ENCODE data around the gene FBXO28. TPM values are rescaled to one million over a fixed set of nuclear protein-coding genes. Genes with fewer than 3 reads are reported as not detected.

Gene FBXO28
- total RNA-seq, 1 donor from 2014 or later, result 23.9 TPM

DNA sequence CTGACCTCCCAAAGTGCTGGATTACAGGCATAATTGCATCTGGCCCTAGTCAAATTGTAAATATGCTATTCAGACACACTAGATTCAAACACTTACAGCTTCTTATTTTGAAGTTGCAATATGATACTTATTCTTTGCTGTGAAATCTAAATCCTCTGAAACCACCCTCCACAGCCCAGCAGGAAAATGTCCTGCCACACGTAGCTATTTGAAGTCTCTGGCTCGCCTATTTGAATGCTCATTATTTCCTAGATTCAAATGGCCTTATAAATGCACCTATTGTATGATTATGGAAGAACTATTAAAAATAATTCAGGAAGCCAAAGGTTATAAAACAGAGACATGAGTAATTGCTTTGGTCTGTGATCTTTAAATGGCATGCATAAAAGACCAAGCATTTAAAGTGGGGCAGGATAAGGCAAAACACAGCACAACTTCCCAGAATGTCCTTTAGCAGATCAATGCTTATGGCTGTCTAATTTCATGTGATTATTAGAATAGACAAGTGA is 26.6 kb upstream of the FBXO28 start:
- TF ChIP-seq, protein P1, sequence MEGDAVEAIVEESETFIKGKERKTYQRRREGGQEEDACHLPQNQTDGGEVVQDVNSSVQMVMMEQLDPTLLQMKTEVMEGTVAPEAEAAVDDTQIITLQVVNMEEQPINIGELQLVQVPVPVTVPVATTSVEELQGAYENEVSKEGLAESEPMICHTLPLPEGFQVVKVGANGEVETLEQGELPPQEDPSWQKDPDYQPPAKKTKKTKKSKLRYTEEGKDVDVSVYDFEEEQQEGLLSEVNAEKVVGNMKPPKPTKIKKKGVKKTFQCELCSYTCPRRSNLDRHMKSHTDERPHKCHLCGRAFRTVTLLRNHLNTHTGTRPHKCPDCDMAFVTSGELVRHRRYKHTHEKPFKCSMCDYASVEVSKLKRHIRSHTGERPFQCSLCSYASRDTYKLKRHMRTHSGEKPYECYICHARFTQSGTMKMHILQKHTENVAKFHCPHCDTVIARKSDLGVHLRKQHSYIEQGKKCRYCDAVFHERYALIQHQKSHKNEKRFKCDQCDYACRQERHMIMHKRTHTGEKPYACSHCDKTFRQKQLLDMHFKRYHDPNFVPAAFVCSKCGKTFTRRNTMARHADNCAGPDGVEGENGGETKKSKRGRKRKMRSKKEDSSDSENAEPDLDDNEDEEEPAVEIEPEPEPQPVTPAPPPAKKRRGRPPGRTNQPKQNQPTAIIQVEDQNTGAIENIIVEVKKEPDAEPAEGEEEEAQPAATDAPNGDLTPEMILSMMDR (IDR thresholded peaks at IDR 0.05), result no peak
- Mint-ChIP-seq H3K27ac (ENCODE audit: unreplicated experiment) (no peak overlapping the region), H3K9me3 (ENCODE audit: low read depth) (peaks cover 2% of the 10 kb centered on the region), H3K4me1 (ENCODE audit: low read depth) (peaks cover 5% of the 10 kb centered on the region), H3K4me3 (ENCODE audit: unreplicated experiment) (no peak overlapping the region), H3K36me3 (ENCODE audit: low read depth) (no peaks in the 10 kb centered on the region), H3K27me3 (ENCODE audit: low read depth) (peaks cover 13% of the 10 kb centered on the region)
- no peak for DNase-seq (ENCODE audit: low spot score)

DNA sequence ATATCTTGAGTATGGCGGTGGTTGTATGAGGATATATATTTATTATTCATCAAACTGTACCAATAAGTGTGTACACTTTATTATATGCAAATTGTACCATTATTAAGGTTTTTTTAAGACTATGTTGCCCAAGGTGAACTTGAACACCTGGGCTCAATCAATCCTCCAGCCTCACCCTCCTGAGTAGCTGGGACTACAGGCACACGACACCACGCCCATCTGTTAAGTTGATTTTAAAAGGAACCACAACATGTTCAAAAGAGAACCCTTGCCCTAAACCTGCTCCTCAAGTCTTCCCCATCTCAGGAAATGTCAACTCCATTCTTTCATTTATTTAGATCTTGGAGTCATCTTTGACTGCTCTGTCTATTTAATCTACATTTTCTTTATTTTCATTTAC is 24.3 kb upstream of the FBXO28 start:
- H3K27me3 Mint-ChIP-seq (ENCODE audit: low read depth), result peaks cover 13% of the 10 kb centered on the region
- peaks cover 5% of the 10 kb centered on the region for H3K4me1 Mint-ChIP-seq (ENCODE audit: low read depth)
- no peak overlapping the region for H3K27ac Mint-ChIP-seq (ENCODE audit: unreplicated experiment)
- TF ChIP-seq, protein P1 (IDR thresholded peaks at IDR 0.05), result no peak
- no peak for DNase-seq (ENCODE audit: low spot score)
- H3K4me3 Mint-ChIP-seq (ENCODE audit: unreplicated experiment), result no peak overlapping the region
- no peaks in the 10 kb centered on the region for H3K36me3 Mint-ChIP-seq (ENCODE audit: low read depth)
- H3K9me3 Mint-ChIP-seq (ENCODE audit: low read depth), result no peaks in the 10 kb centered on the region

DNA sequence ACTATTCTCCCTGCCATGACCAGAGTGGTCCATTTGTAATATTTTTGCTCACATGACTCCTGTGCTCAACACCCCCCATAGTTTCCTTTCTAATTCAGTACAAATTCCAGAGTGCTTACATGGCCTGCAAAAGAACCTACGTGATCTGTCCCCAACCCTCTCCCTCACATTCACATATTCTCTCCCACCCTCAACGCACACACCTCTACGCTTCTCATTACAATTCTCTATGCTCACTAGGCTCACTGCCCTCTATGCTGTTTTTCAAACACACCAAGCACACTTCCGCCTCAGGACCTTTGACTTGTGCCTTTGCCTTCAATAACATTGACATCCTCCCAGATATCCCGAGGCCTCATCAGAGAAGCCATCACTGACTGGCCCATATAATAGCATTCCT is 23.8 kb upstream of the FBXO28 start:
- H3K36me3 Mint-ChIP-seq (ENCODE audit: low read depth), result no peaks in the 10 kb centered on the region
- H3K4me1 Mint-ChIP-seq (ENCODE audit: low read depth), result peaks cover 5% of the 10 kb centered on the region
- no peak overlapping the region for H3K27ac Mint-ChIP-seq (ENCODE audit: unreplicated experiment)
- TF ChIP-seq, protein P1 (IDR thresholded peaks at IDR 0.05), result no peak
- DNase-seq (ENCODE audit: low spot score), result no peak
- H3K9me3 Mint-ChIP-seq (ENCODE audit: low read depth), result no peaks in the 10 kb centered on the region
- peaks cover 16% of the 10 kb centered on the region for H3K27me3 Mint-ChIP-seq (ENCODE audit: low read depth)
- H3K4me3 Mint-ChIP-seq (ENCODE audit: unreplicated experiment), result no peak overlapping the region

DNA sequence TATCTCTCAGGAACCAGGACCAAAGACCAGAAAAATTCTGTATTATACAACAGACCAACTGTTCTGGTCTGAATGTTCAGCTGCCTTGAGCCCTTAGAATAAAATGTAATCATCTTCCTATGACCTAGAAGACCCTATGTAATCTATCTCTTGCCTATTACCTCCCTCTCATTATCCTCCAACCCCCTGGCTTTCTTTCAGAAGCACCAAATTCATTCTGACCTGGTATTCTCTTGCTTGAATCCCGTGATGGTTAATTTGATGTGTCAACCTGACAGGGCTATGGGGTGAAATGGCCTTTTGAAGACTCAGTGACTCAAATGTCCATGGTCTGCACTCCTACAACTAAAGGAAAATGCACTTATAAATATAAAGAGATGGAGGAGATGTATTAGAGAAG is 21.8 kb upstream of the FBXO28 start:
- no peak overlapping the region for H3K4me3 Mint-ChIP-seq (ENCODE audit: unreplicated experiment)
- DNase-seq (ENCODE audit: low spot score), result no peak
- H3K9me3 Mint-ChIP-seq (ENCODE audit: low read depth), result no peaks in the 10 kb centered on the region
- TF ChIP-seq, protein P1 (IDR thresholded peaks at IDR 0.05), result no peak
- H3K36me3 Mint-ChIP-seq (ENCODE audit: low read depth), result no peaks in the 10 kb centered on the region
- H3K27me3 Mint-ChIP-seq (ENCODE audit: low read depth), result peaks cover 27% of the 10 kb centered on the region
- H3K4me1 Mint-ChIP-seq (ENCODE audit: low read depth), result peaks cover 5% of the 10 kb centered on the region
- no peak overlapping the region for H3K27ac Mint-ChIP-seq (ENCODE audit: unreplicated experiment)

DNA sequence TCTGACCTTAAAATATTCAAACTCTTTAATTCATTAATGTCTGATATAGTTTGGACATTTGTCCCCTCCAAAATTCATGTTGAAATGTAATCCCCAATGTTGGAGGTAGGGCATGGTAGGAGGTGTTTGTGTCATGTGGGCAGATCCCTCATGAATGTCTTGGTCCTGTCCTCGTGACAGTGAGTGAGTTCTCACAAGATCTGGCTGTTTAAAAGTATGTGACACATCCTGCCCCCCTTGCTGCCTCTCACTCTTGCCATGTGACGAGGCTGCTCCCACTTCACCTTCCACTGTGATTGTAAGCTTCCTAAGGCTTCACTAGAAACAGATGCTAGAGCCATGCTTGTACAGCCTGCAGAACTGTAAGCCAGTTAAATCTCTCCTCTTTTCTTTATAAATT is 21.3 kb upstream of the FBXO28 start:
- Mint-ChIP-seq H3K9me3 (ENCODE audit: low read depth) (no peaks in the 10 kb centered on the region), H3K27me3 (ENCODE audit: low read depth) (peaks cover 29% of the 10 kb centered on the region), H3K4me1 (ENCODE audit: low read depth) (peaks cover under 1% of the 10 kb centered on the region), H3K36me3 (ENCODE audit: low read depth) (no peaks in the 10 kb centered on the region), H3K27ac (ENCODE audit: unreplicated experiment) (no peak overlapping the region), H3K4me3 (ENCODE audit: unreplicated experiment) (no peak overlapping the region)
- DNase-seq (ENCODE audit: low spot score), result no peak
- TF ChIP-seq, protein P1 (IDR thresholded peaks at IDR 0.05), result no peak
